ENCODE results near the gene CNTN4. TPM values are rescaled to one million over a fixed set of nuclear protein-coding genes. Genes with fewer than 3 reads are reported as not detected.

Gene CNTN4
- total RNA-seq, 1 donor from 2014 or later = 16.1 TPM

- Mint-ChIP-seq H3K27ac (no peak overlapping the region), H3K4me1 (ENCODE audit: low read depth) (peaks cover 2% of the 10 kb centered on the region), H3K36me3 (ENCODE audit: insufficient read depth) (no peaks in the 10 kb centered on the region), H3K27me3 (no peaks in the 10 kb centered on the region), H3K4me3 (ENCODE audit: low read depth) (no peak overlapping the region), H3K9me3 (ENCODE audit: low read depth) (no peaks in the 10 kb centered on the region)
- no peak for DNase-seq (ENCODE audit: low spot score, unreplicated experiment)
- TF ChIP-seq CTCF (IDR thresholded peaks at IDR 0.05; ENCODE audit: unreplicated experiment) = no peak
Measured at GRCh38 chr3:2872884-2873283, 774.2 kb downstream of the CNTN4 start.

- H3K27me3 Mint-ChIP-seq = no peaks in the 10 kb centered on the region
- H3K9me3 Mint-ChIP-seq (ENCODE audit: low read depth) = no peaks in the 10 kb centered on the region
- H3K27ac Mint-ChIP-seq = no peak overlapping the region
- no peaks in the 10 kb centered on the region for H3K36me3 Mint-ChIP-seq (ENCODE audit: insufficient read depth)
- H3K4me1 Mint-ChIP-seq (ENCODE audit: low read depth) = peaks cover 2% of the 10 kb centered on the region
- no peak for DNase-seq (ENCODE audit: low spot score, unreplicated experiment)
- no peak overlapping the region for H3K4me3 Mint-ChIP-seq (ENCODE audit: low read depth)
- TF ChIP-seq CTCF (IDR thresholded peaks at IDR 0.05; ENCODE audit: unreplicated experiment) = no peak
Measured at GRCh38 chr3:2873986-2874385, 775.3 kb downstream of the CNTN4 start.

GRCh38 chr3:2875699-2876098, 777.0 kb downstream of the CNTN4 start:
- Mint-ChIP-seq H3K27ac (no peak overlapping the region), H3K9me3 (ENCODE audit: low read depth) (no peaks in the 10 kb centered on the region), H3K4me1 (ENCODE audit: low read depth) (no peaks in the 10 kb centered on the region), H3K27me3 (no peaks in the 10 kb centered on the region), H3K36me3 (ENCODE audit: insufficient read depth) (no peaks in the 10 kb centered on the region), H3K4me3 (ENCODE audit: low read depth) (no peak overlapping the region)
- no peak for DNase-seq (ENCODE audit: low spot score, unreplicated experiment)
- TF ChIP-seq CTCF (IDR thresholded peaks at IDR 0.05; ENCODE audit: unreplicated experiment) = no peak

GRCh38 chr3:2876362-2876761, 777.7 kb downstream of the CNTN4 start:
- H3K36me3 Mint-ChIP-seq (ENCODE audit: insufficient read depth) = no peaks in the 10 kb centered on the region
- no peak for TF ChIP-seq CTCF (IDR thresholded peaks at IDR 0.05; ENCODE audit: unreplicated experiment)
- H3K4me1 Mint-ChIP-seq (ENCODE audit: low read depth) = no peaks in the 10 kb centered on the region
- H3K9me3 Mint-ChIP-seq (ENCODE audit: low read depth) = no peaks in the 10 kb centered on the region
- no peak for DNase-seq (ENCODE audit: low spot score, unreplicated experiment)
- H3K27ac Mint-ChIP-seq = no peak overlapping the region
- H3K4me3 Mint-ChIP-seq (ENCODE audit: low read depth) = no peak overlapping the region
- H3K27me3 Mint-ChIP-seq = no peaks in the 10 kb centered on the region

- Mint-ChIP-seq H3K9me3 (ENCODE audit: low read depth) (no peaks in the 10 kb centered on the region), H3K4me3 (ENCODE audit: low read depth) (no peak overlapping the region), H3K27ac (no peak overlapping the region), H3K27me3 (no peaks in the 10 kb centered on the region), H3K36me3 (ENCODE audit: insufficient read depth) (no peaks in the 10 kb centered on the region), H3K4me1 (ENCODE audit: low read depth) (no peaks in the 10 kb centered on the region)
- DNase-seq (ENCODE audit: low spot score, unreplicated experiment) = no peak
- no peak for TF ChIP-seq CTCF (IDR thresholded peaks at IDR 0.05; ENCODE audit: unreplicated experiment)
Measured at GRCh38 chr3:2879023-2879422, 780.4 kb downstream of the CNTN4 start.

Measured in progenitor cell of endocrine pancreas (in vitro differentiated cells).